CD14-positive monocyte (primary cell): Measurements from ENCODE around the gene BANP. TPM values are rescaled to one million over a fixed set of nuclear protein-coding genes. Genes with fewer than 3 reads are reported as not detected.
A peak's percentile ranks its signal among the peaks of the same experiment; 100 is the strongest.

ENCODE experiments used
- DNase-seq, 3 donors: peaks; one replicate each; pipeline ENCODE4 v3.0.0-alpha.2; 2011 to 2022
- H2AFZ ChIP-seq: 2 replicates; pipeline ENCODE4 v1.6.0; 2012; ENCODE audit warnings: mild to moderate bottlenecking, low read depth, low read length, inconsistent platforms; ENCODE audit not compliant: insufficient read depth, poor library complexity, severe bottlenecking
- H3K27ac ChIP-seq, 2 donors: 1 replicate in 1 of 2; 2 replicates in 1 of 2; pipeline ENCODE4 v1.5.1; 2012 to 2013; ENCODE audit warnings: low read length in 2 of 2, control low read depth in 1 of 2, inconsistent platforms in 1 of 2, low read depth in 1 of 2, mild to moderate bottlenecking in 1 of 2
- H3K27me3 ChIP-seq, 2 donors: one replicate each; pipeline versions ENCODE4 v1.6.0 to v1.6.1; 2011 to 2013; ENCODE audit warnings: low read length in 2 of 2; ENCODE audit not compliant: control insufficient read depth in 2 of 2, insufficient read depth in 2 of 2
- H3K36me3 ChIP-seq, 2 donors: replicated peaks in 1 of 2; 1 replicate in 1 of 2; 2 replicates in 1 of 2; pipeline versions ENCODE4 v1.5.1 to v1.6.1; 2012 to 2013; ENCODE audit warnings: low read length in 2 of 2, control low read depth in 1 of 2, inconsistent platforms in 1 of 2, mild to moderate bottlenecking in 1 of 2; ENCODE audit not compliant: insufficient read depth in 2 of 2, control insufficient read depth in 1 of 2
- H3K4me1 ChIP-seq, 2 donors: 1 replicate in 1 of 2; 2 replicates in 1 of 2; pipeline versions ENCODE4 v1.5.1 to v1.6.1; 2012 to 2013; ENCODE audit warnings: low read length in 2 of 2, control low read depth in 1 of 2, inconsistent platforms in 1 of 2, mild to moderate bottlenecking in 1 of 2, moderate library complexity in 1 of 2; ENCODE audit not compliant: insufficient read depth in 2 of 2, control insufficient read depth in 1 of 2
- H3K4me2 ChIP-seq: replicated peaks from 2 replicates; pipeline ENCODE3; 2012; ENCODE audit warnings: low read length, moderate library complexity, mild to moderate bottlenecking; ENCODE audit not compliant: poor library complexity, severe bottlenecking; ENCODE audit errors: extremely low read depth
- H3K4me3 ChIP-seq, 3 experiments: fragments of 200-600 bp in 1 of 3; sonication (generic) in 1 of 3; replicated peaks in 1 of 3; 1 replicate in 2 of 3; 2 replicates in 1 of 3; pipeline ENCODE4 v1.5.1; 2011 to 2013; ENCODE audit warnings: low read length in 3 of 3, mild to moderate bottlenecking in 3 of 3, control low read depth in 2 of 3, low read depth in 2 of 3, inconsistent platforms in 1 of 3, moderate library complexity in 1 of 3
- H3K79me2 ChIP-seq: 2 replicates; pipeline ENCODE4 v1.6.0; 2012; ENCODE audit warnings: mild to moderate bottlenecking, control low read depth, inconsistent platforms, low read length, moderate library complexity; ENCODE audit not compliant: insufficient read depth
- H3K9ac ChIP-seq: 2 replicates; pipeline ENCODE4 v1.6.0; 2017; ENCODE audit warnings: low read length, mild to moderate bottlenecking; ENCODE audit not compliant: insufficient read depth, poor library complexity, severe bottlenecking
- H3K9me3 ChIP-seq, 2 donors: replicated peaks in 1 of 2; 1 replicate in 1 of 2; 2 replicates in 1 of 2; pipeline versions ENCODE4 v1.5.1 to v1.6.1; 2012 to 2013; ENCODE audit warnings: low read length in 2 of 2, control low read depth in 1 of 2; ENCODE audit not compliant: control insufficient read depth in 1 of 2, insufficient read depth in 1 of 2
- H4K20me1 ChIP-seq: 2 replicates; pipeline ENCODE4 v1.6.0; 2012; ENCODE audit warnings: mild to moderate bottlenecking, low read length, control low read depth, moderate library complexity; ENCODE audit not compliant: insufficient read depth
- H3K27ac Mint-ChIP-seq, 7 donors: one replicate each; pipeline ENCODE4 v1.8.0; 2020; ENCODE audit warnings: mild to moderate bottlenecking in 7 of 7, mixed read lengths in 7 of 7, moderate library complexity in 6 of 7, inconsistent platforms in 2 of 7
- H3K27me3 Mint-ChIP-seq, 3 donors: one replicate each; pipeline ENCODE4 v1.8.0; 2021 to 2022; ENCODE audit warnings: low read depth in 3 of 3, mild to moderate bottlenecking in 3 of 3, mixed read lengths in 3 of 3, moderate library complexity in 3 of 3, inconsistent platforms in 1 of 3
- H3K36me3 Mint-ChIP-seq, 2 donors: one replicate each; pipeline ENCODE4 v1.8.0; 2020; ENCODE audit warnings: mixed read lengths in 2 of 2, inconsistent platforms in 1 of 2, mild to moderate bottlenecking in 1 of 2
- H3K4me1 Mint-ChIP-seq: one replicate; pipeline ENCODE4 v1.8.0; 2020; ENCODE audit warnings: mild to moderate bottlenecking, mixed read lengths
- H3K4me3 Mint-ChIP-seq, 2 donors: one replicate each; pipeline ENCODE4 v1.8.0; 2020; ENCODE audit warnings: mild to moderate bottlenecking in 2 of 2, mixed read lengths in 2 of 2, moderate library complexity in 1 of 2
- H3K9me3 Mint-ChIP-seq, 7 donors: one replicate each; pipeline ENCODE4 v1.8.0; 2020 to 2022; ENCODE audit warnings: mixed read lengths in 7 of 7, mild to moderate bottlenecking in 6 of 7, moderate library complexity in 6 of 7, inconsistent platforms in 2 of 7
- CTCF ChIP-seq: fragments of 200-600 bp; IDR thresholded peaks from one replicate; pipeline ENCODE4 v1.8.0; 2022; ENCODE audit warnings: antibody characterized with exemption, mild to moderate bottlenecking
- WGBS: methylation state at CpG from one replicate; pipeline ENCODE4 v1.1.5; 2013; ENCODE audit warnings: missing lambda C conversion rate; ENCODE audit not compliant: insufficient coverage; 5-methylcytosine and 5-hydroxymethylcytosine counted together
- intact Hi-C, 2 donors: fragments of 100-400 bp; cut with micrococcal nuclease; formaldehyde crosslinking; loops; one replicate each; pipeline versions ENCODE4 v1.15.0 to v1.15.1; 2023
- polyA plus RNA-seq, 3 donors: library from polyadenylated mRNA; depleted of rRNA in 1 of 3; unstranded in 2 of 3; stranded (reverse) in 1 of 3; fragments of 300-500 nt in 2 of 3; fragments of >200 nt in 1 of 3; fragmentation: Illumina TruSeq in 2 of 3; gene quantifications; 1 replicate in 2 of 3; 2 replicates in 1 of 3; pipeline ENCODE4 v1.2.3, GENCODE V29; 2012 to 2021

BANP gene
- polyA plus RNA-seq, 3 donors: 10.1 to 40.9 (median 11.7) TPM

DNA sequence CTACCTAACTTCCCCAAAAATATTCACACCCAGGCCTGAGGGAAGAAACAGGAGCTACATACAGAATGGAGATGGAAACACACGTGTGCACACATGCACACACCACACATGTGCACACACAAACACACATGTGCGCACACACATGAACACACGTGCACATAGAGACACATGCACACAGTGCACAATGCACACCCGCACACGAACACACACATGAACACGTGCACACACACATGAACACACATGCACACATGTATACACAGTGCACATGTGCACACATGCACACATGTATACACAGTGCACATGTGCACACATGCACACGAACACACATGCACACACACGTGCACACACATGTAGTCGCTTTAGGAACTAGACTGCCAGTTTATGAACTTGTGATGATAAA is 33.7 kb upstream of the BANP start:
- H2AFZ ChIP-seq: no peak overlapping the region
- H3K27ac Mint-ChIP-seq: no peak overlapping the region
- 91% methylated on average over 8 of the region's 9 CpGs for WGBS

GRCh38 chr16:87918338-87918737 is 32.9 kb upstream of the BANP start:
- peak overlapping the region in 2 of 7 donors; percentile 54 to 66 for H3K27ac Mint-ChIP-seq
- intact Hi-C loops: no loop called here
- H3K27ac ChIP-seq: no peak overlapping the region
- no peak overlapping the region for H3K4me3 ChIP-seq
- H3K4me2 ChIP-seq: peak overlapping the region; percentile 26
- H3K27me3 ChIP-seq: no peaks in the 10 kb centered on the region
- 93% methylated on average over 13 of the region's 13 CpGs for WGBS
- H3K36me3 ChIP-seq: no peaks in the 10 kb centered on the region
- no peak overlapping the region for H3K4me3 Mint-ChIP-seq
- DNase-seq: no peak
- H3K79me2 ChIP-seq: no peaks in the 10 kb centered on the region
- H4K20me1 ChIP-seq: no peaks in the 10 kb centered on the region
- H3K9me3 Mint-ChIP-seq: peaks cover 0 to 4% (median 0%) of the 10 kb centered on the region in 7 donors
- H3K36me3 Mint-ChIP-seq: no peaks in the 10 kb centered on the region
- no peaks in the 10 kb centered on the region for H3K9me3 ChIP-seq
- H2AFZ ChIP-seq: peak overlapping the region; percentile 41
- H3K4me1 Mint-ChIP-seq: peaks cover 6% of the 10 kb centered on the region
- no peak for TF ChIP-seq CTCF
- peaks cover 0 to 7% of the 10 kb centered on the region in 2 donors for H3K4me1 ChIP-seq
- no peak overlapping the region for H3K9ac ChIP-seq
- peaks cover 4 to 8% (median 7%) of the 10 kb centered on the region in 3 donors for H3K27me3 Mint-ChIP-seq

More for the DNA sequence above, 33.7 kb upstream of the BANP start:
- H4K20me1 ChIP-seq: no peaks in the 10 kb centered on the region
- H3K4me3 ChIP-seq: no peak overlapping the region
- H3K4me3 Mint-ChIP-seq: no peak overlapping the region
- no peak overlapping the region for H3K9ac ChIP-seq
- no peaks in the 10 kb centered on the region for H3K27me3 ChIP-seq
- H3K4me1 Mint-ChIP-seq: peaks cover 9% of the 10 kb centered on the region
- no peaks in the 10 kb centered on the region for H3K9me3 ChIP-seq
- DNase-seq: no peak
- H3K27ac ChIP-seq: no peak overlapping the region
- no peak for TF ChIP-seq CTCF
- no peaks in the 10 kb centered on the region for H3K36me3 ChIP-seq
- intact Hi-C loops: no loop called here
- H3K4me2 ChIP-seq: no peak overlapping the region
- H3K79me2 ChIP-seq: no peaks in the 10 kb centered on the region
- peaks cover 0 to 7% of the 10 kb centered on the region in 2 donors for H3K4me1 ChIP-seq
- no peaks in the 10 kb centered on the region for H3K36me3 Mint-ChIP-seq
- peaks cover 6 to 10% (median 9%) of the 10 kb centered on the region in 3 donors for H3K27me3 Mint-ChIP-seq
- H3K9me3 Mint-ChIP-seq: peaks cover 0 to 4% (median 0%) of the 10 kb centered on the region in 7 donors
